Measurements from ENCODE around the gene C4B. TPM values are rescaled to one million over a fixed set of nuclear protein-coding genes. Genes with fewer than 3 reads are reported as not detected.

The C4B gene
- total and polyA plus RNA-seq, 9 of the 15 experiments (the other 6 are each of a cell fraction or from before 2014, with no cell fraction given): 0.32 to 8.8 (median 5.4) TPM

GRCh38 chr6:31972709-31973350 is 41.8 kb upstream of the C4B start (continued):
- TF ChIP-seq BDP1 (IDR thresholded peaks at IDR 0.05; ENCODE audit: insufficient read depth, insufficient read length): no peak
- no peak for TF ChIP-seq THAP7 (CRISPR knock-in tag; IDR thresholded peaks at IDR 0.05)
- no peak for TF ChIP-seq ZKSCAN3 (CRISPR knock-in tag; IDR thresholded peaks at IDR 0.05)
- no peak for TF ChIP-seq ZNF609 (CRISPR knock-in tag; IDR thresholded peaks at IDR 0.05; ENCODE audit: borderline replicate concordance)
- peak; percentile 98 for TF ChIP-seq HDGF (IDR thresholded peaks at IDR 0.05)
- TF ChIP-seq RFX7 (CRISPR knock-in tag; IDR thresholded peaks at IDR 0.05): no peak
- TF ChIP-seq MYBL2 (IDR thresholded peaks at IDR 0.05; ENCODE audit: low read depth): no peak
- no peak for TF ChIP-seq MYBL2 (CRISPR knock-in tag; IDR thresholded peaks at IDR 0.05; ENCODE audit: borderline replicate concordance)
- TF ChIP-seq SMAD2 (IDR thresholded peaks at IDR 0.05; ENCODE audit: low read depth, low read length): no peak
- TF ChIP-seq RNF219 (CRISPR knock-in tag; IDR thresholded peaks at IDR 0.05): 0 out of 2 replicates have a peak, but pooled peaks have one; percentile 6
- 0 out of 2 replicates have a peak, but pooled peaks have one; percentile 43 for TF ChIP-seq MTA1 (IDR thresholded peaks at IDR 0.05; ENCODE audit: borderline replicate concordance)
- TF ChIP-seq SAFB (IDR thresholded peaks at IDR 0.05; ENCODE audit: borderline replicate concordance, low read depth, low read length): no peak
- TF ChIP-seq ZNF57 (CRISPR knock-in tag; IDR thresholded peaks at IDR 0.05): no peak
- no peak for TF ChIP-seq CAMTA2 (CRISPR knock-in tag; conservative IDR thresholded peaks at IDR 0.05)
- no peak for TF ChIP-seq STAT6 (CRISPR knock-in tag; IDR thresholded peaks at IDR 0.05)
- peak; percentile 28 to 74; a peak in 2 of 4 replicates for TF ChIP-seq MLLT1 (IDR thresholded peaks at IDR 0.05)
- no peak for TF ChIP-seq RBM39 (optimal IDR thresholded peaks at IDR 0.05; ENCODE audit: low read depth, low read length)

Measured in K562 (cell line).